Breast epithelium (tissue), 4 donors: ENCODE results near the gene KASH5. TPM values are rescaled to one million over a fixed set of nuclear protein-coding genes. Genes with fewer than 3 reads are reported as not detected.

Source experiments
- DNase-seq, 2 donors: peaks; one replicate each; pipeline ENCODE4 v3.0.0-alpha.2; 2019; ENCODE audit warnings: low spot score in 2 of 2
- H3K27ac ChIP-seq, 2 donors: fragments of 200-600 bp; sonication (generic) in 1 of 2; one replicate each; pipeline ENCODE4 v1.5.1; 2016 to 2019; ENCODE audit warnings: mild to moderate bottlenecking in 1 of 2
- H3K27me3 ChIP-seq, 2 donors: fragments of 200-600 bp; sonication (generic) in 1 of 2; one replicate each; pipeline versions ENCODE4 v1.5.1 to v1.6.0; 2017 to 2019; ENCODE audit warnings: control low read depth in 1 of 2, mild to moderate bottlenecking in 1 of 2
- H3K36me3 ChIP-seq: fragments of 200-600 bp; one replicate; pipeline ENCODE4 v1.5.1; 2019
- H3K4me1 ChIP-seq, 2 donors: fragments of 200-600 bp; sonication (generic); one replicate each; pipeline ENCODE4 v1.5.1; 2016 to 2019; ENCODE audit warnings: control low read depth in 1 of 2
- H3K4me3 ChIP-seq, 3 donors: fragments of 200-600 bp; sonication (generic); 1 replicate in 2 of 3; 2 replicates in 1 of 3; pipeline ENCODE4 v1.5.1; 2016 to 2019; ENCODE audit warnings: mild to moderate bottlenecking in 3 of 3, moderate library complexity in 2 of 3
- H3K9me3 ChIP-seq, 2 donors: fragments of 200-600 bp; sonication (generic) in 1 of 2; one replicate each; pipeline ENCODE4 v1.5.1; 2016 to 2019; ENCODE audit warnings: control low read depth in 1 of 2
- POLR2A ChIP-seq: fragments of 450-650 bp; IDR thresholded peaks from one replicate; pipeline ENCODE4 v1.6.1; 2016; ENCODE audit warnings: antibody characterized with exemption, mild to moderate bottlenecking, moderate library complexity
- POLR2AphosphoS5 ChIP-seq, 3 donors: sonication (generic); formaldehyde crosslinking; IDR thresholded peaks; one replicate each; pipeline ENCODE4 v1.6.1; 2017; ENCODE audit warnings: antibody characterized with exemption in 3 of 3
- intact Hi-C: fragments of 100-400 bp; cut with DNase I; formaldehyde crosslinking; loops from one replicate; pipeline ENCODE4 v1.15.1; 2023; ENCODE audit warnings: low total_unique reads
- total RNA-seq, 3 donors: library from RNA; depleted of rRNA; stranded (reverse); fragments of >200 nt; gene quantifications; one replicate each; pipeline ENCODE4 v1.1.0, GENCODE V29; 2016
- TF ChIP-seq, protein P1 (sequence below), 3 donors: fragments of 450-650 bp; IDR thresholded peaks; one replicate each; pipeline ENCODE4 v1.5.1; 2016 to 2017; ENCODE audit warnings: antibody characterized with exemption in 3 of 3, mild to moderate bottlenecking in 3 of 3, moderate library complexity in 3 of 3

KASH5 gene
- total RNA-seq, 3 donors from 2014 or later = 1.9 TPM; not detected in 2

DNA sequence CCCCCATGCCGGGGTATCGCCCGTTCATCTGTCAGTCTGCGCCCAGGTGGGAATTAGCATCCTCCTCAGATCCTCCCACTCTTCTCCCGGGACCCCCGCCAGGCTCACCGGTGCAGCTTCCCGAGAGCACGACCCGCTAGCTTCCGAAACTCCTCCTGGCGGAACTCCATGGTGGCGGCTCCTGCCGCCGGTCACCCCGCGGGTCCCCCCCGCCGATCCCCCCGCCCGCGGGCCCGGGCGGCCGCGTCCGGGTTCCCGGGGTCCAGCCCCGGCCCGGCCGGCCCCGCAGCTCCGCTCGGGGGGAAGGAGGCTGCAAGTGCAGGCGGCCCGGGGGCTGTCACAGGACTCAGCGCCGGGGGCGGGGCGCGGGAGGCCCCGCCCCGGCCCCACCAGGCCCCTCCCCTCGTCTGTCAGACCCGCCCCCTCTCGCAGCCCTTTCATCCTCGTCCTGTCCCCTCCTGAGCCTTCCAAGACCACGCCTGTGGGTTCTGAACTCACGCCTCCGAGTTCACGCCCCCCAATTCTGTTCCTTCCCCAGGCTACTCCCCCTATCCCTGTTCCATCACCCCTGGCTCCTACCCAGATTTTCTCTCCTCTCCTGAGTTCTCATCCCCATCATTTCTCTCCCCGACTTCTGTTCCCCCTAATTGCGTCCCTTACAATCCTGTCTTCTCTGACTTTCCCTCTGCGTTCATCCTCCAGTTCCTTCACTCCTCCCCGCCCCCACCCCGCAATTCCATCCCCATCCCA, 53.3 kb downstream of the KASH5 start, which contains the start of gene SLC17A7:
Gene SLC17A7 (minus strand): TSS at position 318 of the 750 bp plus-strand sequence. CDS start 148 bp downstream, at position 170.
- TF ChIP-seq POLR2AphosphoS5 (IDR thresholded peaks at IDR 0.05) (no peak), POLR2A (no peak)
- TF ChIP-seq, protein P1, sequence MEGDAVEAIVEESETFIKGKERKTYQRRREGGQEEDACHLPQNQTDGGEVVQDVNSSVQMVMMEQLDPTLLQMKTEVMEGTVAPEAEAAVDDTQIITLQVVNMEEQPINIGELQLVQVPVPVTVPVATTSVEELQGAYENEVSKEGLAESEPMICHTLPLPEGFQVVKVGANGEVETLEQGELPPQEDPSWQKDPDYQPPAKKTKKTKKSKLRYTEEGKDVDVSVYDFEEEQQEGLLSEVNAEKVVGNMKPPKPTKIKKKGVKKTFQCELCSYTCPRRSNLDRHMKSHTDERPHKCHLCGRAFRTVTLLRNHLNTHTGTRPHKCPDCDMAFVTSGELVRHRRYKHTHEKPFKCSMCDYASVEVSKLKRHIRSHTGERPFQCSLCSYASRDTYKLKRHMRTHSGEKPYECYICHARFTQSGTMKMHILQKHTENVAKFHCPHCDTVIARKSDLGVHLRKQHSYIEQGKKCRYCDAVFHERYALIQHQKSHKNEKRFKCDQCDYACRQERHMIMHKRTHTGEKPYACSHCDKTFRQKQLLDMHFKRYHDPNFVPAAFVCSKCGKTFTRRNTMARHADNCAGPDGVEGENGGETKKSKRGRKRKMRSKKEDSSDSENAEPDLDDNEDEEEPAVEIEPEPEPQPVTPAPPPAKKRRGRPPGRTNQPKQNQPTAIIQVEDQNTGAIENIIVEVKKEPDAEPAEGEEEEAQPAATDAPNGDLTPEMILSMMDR (IDR thresholded peaks at IDR 0.05) = no peak
- H3K4me3 ChIP-seq = peak within 1 kb of the TSS; percentile 62 to 91 (median 69)
- no peak for DNase-seq
- H3K4me1 ChIP-seq = peaks cover 0 to 4% of the 10 kb centered on the region in 2 donors
- no peaks in the 10 kb centered on the region for H3K9me3 ChIP-seq
- peak within 1 kb of the TSS; percentile 80 to 81 for H3K27ac ChIP-seq
- intact Hi-C loops = no loop called here
- no peaks in the 10 kb centered on the region for H3K36me3 ChIP-seq
- peaks cover 0 to 34% of the 10 kb centered on the region in 2 donors for H3K27me3 ChIP-seq

DNA sequence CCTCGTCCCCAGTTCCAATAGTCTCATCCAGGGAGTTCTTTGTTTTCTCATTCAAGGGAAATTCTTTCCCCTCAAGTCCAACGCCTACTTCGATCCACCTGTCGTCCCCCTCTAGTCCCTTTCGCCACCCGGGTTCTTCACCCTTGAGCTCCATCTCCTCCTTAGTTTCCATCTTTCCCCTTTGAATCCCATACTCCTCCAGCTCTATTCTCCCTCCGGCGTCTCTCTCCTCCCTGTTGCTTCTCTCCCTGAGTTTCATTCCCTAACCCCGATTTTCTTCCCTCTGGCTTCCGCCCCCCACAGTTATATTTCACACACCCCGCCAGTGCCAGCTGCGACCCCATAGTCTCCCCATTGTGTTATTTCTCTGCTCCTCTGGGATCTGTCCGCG, 53.9 kb downstream of the KASH5 start:
- TF ChIP-seq POLR2A (no peak), POLR2AphosphoS5 (IDR thresholded peaks at IDR 0.05) (no peak)
- TF ChIP-seq, protein P1 (IDR thresholded peaks at IDR 0.05) = no peak
- H3K4me1 ChIP-seq = peaks cover 0 to 4% of the 10 kb centered on the region in 2 donors
- H3K27ac ChIP-seq = peak overlapping the region; percentile 80 to 81
- no peaks in the 10 kb centered on the region for H3K36me3 ChIP-seq
- no peaks in the 10 kb centered on the region for H3K9me3 ChIP-seq
- peak overlapping the region; percentile 62 to 91 (median 69) for H3K4me3 ChIP-seq
- H3K27me3 ChIP-seq = peaks cover 0 to 28% of the 10 kb centered on the region in 2 donors
- DNase-seq = no peak
- intact Hi-C loops = no loop called here

DNA sequence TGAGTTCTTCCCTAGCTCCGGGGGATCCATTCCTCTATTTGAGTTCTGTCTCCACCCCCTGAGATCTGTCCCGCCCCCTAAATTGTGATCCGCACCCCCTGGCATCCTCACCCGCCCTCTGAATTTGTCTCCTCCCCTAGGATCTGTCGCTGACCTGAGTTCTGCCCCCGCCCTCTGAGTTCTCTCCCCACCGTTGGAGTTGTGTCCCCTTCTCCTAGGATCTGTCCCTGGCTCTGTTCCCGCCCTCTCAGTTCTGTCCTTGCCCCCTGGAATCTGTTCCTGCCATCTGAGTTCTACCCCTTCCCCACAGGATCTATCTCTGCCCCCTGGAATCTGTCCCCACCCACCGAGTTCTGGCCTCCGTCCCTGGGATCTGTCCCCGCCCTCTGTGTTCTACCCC, 54.3 kb downstream of the KASH5 start:
- H3K27ac ChIP-seq = peak overlapping the region; percentile 80 to 81
- peaks cover 0 to 24% of the 10 kb centered on the region in 2 donors for H3K27me3 ChIP-seq
- intact Hi-C loops = no loop called here

DNA sequence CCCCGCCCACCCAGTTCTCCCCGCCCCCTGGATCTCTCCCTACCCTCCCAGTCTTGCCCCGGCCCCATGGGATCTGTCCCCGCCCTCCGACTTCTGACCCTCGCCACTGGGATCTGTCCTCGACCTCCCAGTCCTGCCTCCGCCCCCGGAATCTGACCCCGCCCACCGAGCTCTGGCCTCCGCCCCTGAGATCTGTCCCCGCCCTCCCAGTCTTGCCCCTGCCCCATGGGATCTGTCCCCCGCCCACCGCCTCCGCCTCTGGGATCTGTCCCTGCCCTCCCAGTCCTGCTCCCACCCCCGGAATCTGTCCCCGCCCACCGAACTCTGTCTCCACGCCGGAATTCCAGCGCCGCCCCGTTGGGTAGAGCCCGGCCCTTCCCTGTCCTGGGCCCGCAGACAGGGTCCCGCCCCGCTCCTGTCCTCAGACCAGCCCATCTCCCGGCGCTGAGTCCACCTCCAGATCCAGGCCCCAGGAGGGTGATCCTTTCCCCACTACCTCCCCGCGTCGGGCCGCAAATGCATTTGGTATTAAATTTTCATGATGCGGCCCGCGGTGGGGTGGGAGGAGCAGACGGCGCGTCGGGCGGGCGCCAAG, 54.8 kb downstream of the KASH5 start:
- no peaks in the 10 kb centered on the region for H3K36me3 ChIP-seq
- intact Hi-C loops = no loop called here
- DNase-seq = peak; percentile 94 to 96
- H3K27me3 ChIP-seq = peaks cover 0 to 23% of the 10 kb centered on the region in 2 donors
- peak overlapping the region; percentile 62 to 91 (median 69) for H3K4me3 ChIP-seq
- peaks cover 0 to 4% of the 10 kb centered on the region in 2 donors for H3K4me1 ChIP-seq
- TF ChIP-seq POLR2A = no peak
- no peak for TF ChIP-seq POLR2AphosphoS5 (IDR thresholded peaks at IDR 0.05)
- TF ChIP-seq, protein P1 (IDR thresholded peaks at IDR 0.05) = no peak
- no peaks in the 10 kb centered on the region for H3K9me3 ChIP-seq
- H3K27ac ChIP-seq = peak overlapping the region; percentile 80 to 81

More for the DNA sequence above, 54.3 kb downstream of the KASH5 start:
- Histone ChIP-seq H3K4me3 (peak overlapping the region; percentile 62 to 91 (median 69)), H3K9me3 (no peaks in the 10 kb centered on the region), H3K4me1 (peaks cover 0 to 4% of the 10 kb centered on the region in 2 donors), H3K36me3 (no peaks in the 10 kb centered on the region)
- TF ChIP-seq, protein P1 (IDR thresholded peaks at IDR 0.05) = no peak
- TF ChIP-seq POLR2A = no peak
- no peak for TF ChIP-seq POLR2AphosphoS5 (IDR thresholded peaks at IDR 0.05)
- peak in 1 of 2 donors; percentile 46 for DNase-seq
